Stimulated activated CD8-positive, alpha-beta memory T cell treated with anti-CD3 and anti-CD28 coated beads, Interleukin-4, amount 100 ng/mL, for 48 hours (primary cell): ENCODE measurements around the gene CNDP1.
A peak's percentile ranks its signal among the peaks of the same experiment; 100 is the strongest.

Source experiments
- DNase-seq: peaks from one replicate; pipeline ENCODE4 v3.0.0-alpha.2; 2020

CNDP1 gene

GRCh38 chr18:74631623-74632350, 97.5 kb downstream of the CNDP1 start:
- DNase-seq, result no peak

- no peak for DNase-seq
These were observed 98.0 kb downstream of the CNDP1 start for GRCh38 chr18:74632351-74632679.

- DNase-seq, result no peak
These were observed 98.6 kb downstream of the CNDP1 start for GRCh38 chr18:74632856-74633255.

- DNase-seq, result peak; percentile 41
These were observed 99.5 kb downstream of the CNDP1 start for GRCh38 chr18:74633652-74634352.

GRCh38 chr18:74635224-74635975, 101.1 kb downstream of the CNDP1 start:
- DNase-seq, result no peak
